Right renal cortex interstitium (tissue), 3 donors: ENCODE measurements around the gene PLXNA4. TPM values are rescaled to one million over a fixed set of nuclear protein-coding genes. Genes with fewer than 3 reads are reported as not detected.
A peak's percentile ranks its signal among the peaks of the same experiment; 100 is the strongest.

Source experiments
- DNase-seq, 3 donors: peaks; one replicate each; pipeline ENCODE4 v3.0.0-alpha.2; 2013; ENCODE audit warnings: low read depth in 3 of 3, low spot score in 2 of 3
- polyA plus RNA-seq, 3 donors: library from polyadenylated mRNA; unstranded; fragments of 120-200 nt; gene quantifications; one replicate each; pipeline ENCODE4 v1.2.1, GENCODE V29; 2013; ENCODE audit not compliant: insufficient read length in 3 of 3

The PLXNA4 gene
- polyA plus RNA-seq, 3 donors: 11.8 to 14.5 (median 13.5) TPM

GRCh38 chr7:132333301-132333700, 243.0 kb downstream of the PLXNA4 start:
- no peak for DNase-seq

- no peak for DNase-seq
Measured at GRCh38 chr7:132328760-132329159, 247.5 kb downstream of the PLXNA4 start.

GRCh38 chr7:132328047-132328620, 248.1 kb downstream of the PLXNA4 start:
- no peak for DNase-seq

- DNase-seq: no peak
Measured at GRCh38 chr7:132326878-132327589, 249.2 kb downstream of the PLXNA4 start.

- DNase-seq: no peak
Measured at GRCh38 chr7:132322970-132323369, 253.3 kb downstream of the PLXNA4 start.

- no peak for DNase-seq
Measured at GRCh38 chr7:132321387-132321786, 254.9 kb downstream of the PLXNA4 start.

- no peak for DNase-seq
Measured at GRCh38 chr7:132319481-132319880, 256.8 kb downstream of the PLXNA4 start.

GRCh38 chr7:132318352-132319318, 257.6 kb downstream of the PLXNA4 start:
- DNase-seq: peak; percentile 80 to 88 (median 82)

- no peak for DNase-seq
Measured at GRCh38 chr7:132317701-132318351, 258.4 kb downstream of the PLXNA4 start.

GRCh38 chr7:132312531-132313055, 263.7 kb downstream of the PLXNA4 start:
- DNase-seq: no peak

GRCh38 chr7:132311733-132312132, 264.5 kb downstream of the PLXNA4 start:
- no peak for DNase-seq

- no peak for DNase-seq
Measured at GRCh38 chr7:132309102-132309805, 267.0 kb downstream of the PLXNA4 start.

- DNase-seq: no peak
Measured at GRCh38 chr7:132307465-132307864, 268.8 kb downstream of the PLXNA4 start.

- DNase-seq: no peak
Measured at GRCh38 chr7:132300599-132301277, 275.5 kb downstream of the PLXNA4 start.

GRCh38 chr7:132298790-132299189, 277.5 kb downstream of the PLXNA4 start:
- DNase-seq: no peak

GRCh38 chr7:132296820-132297219, 279.4 kb downstream of the PLXNA4 start:
- no peak for DNase-seq

- no peak for DNase-seq
Measured at GRCh38 chr7:132295175-132295574, 281.1 kb downstream of the PLXNA4 start.

GRCh38 chr7:132292803-132293202, 283.5 kb downstream of the PLXNA4 start:
- DNase-seq: no peak

- DNase-seq: no peak
Measured at GRCh38 chr7:132291481-132291880, 284.8 kb downstream of the PLXNA4 start.
